ENCODE data around the gene KLF16. TPM values are rescaled to one million over a fixed set of nuclear protein-coding genes. Genes with fewer than 3 reads are reported as not detected.
A peak's percentile ranks its signal among the peaks of the same experiment; 100 is the strongest.

KLF16 gene
- total RNA-seq, 1 experiment from 2014 or later, result 26.7 TPM

DNA sequence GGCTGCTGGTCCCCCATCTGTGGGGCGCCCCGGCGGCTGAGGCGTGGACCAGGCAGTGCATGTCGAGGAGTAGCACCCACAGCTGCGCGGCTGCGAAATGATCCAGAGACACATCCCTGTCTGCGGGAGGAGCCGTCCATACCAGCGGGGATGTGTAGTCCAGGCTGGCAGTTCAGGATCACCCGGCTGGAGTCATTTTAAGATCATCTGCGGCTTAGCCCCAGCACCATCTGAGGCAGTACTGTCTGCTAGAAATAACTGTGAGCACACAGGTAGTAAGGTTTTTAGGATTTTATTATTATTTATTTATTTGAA is 44.9 kb upstream of the KLF16 start:
- intact Hi-C loops (cut with micrococcal nuclease; ENCODE audit: unreplicated experiment), result no loop called here
- H2AFZ ChIP-seq, result no peak overlapping the region
- peaks cover 28% of the 10 kb centered on the region for H4K20me1 ChIP-seq (ENCODE audit: insufficient read depth)
- peaks cover 56% of the 10 kb centered on the region for H3K79me2 ChIP-seq (ENCODE audit: low read depth)
- peak overlapping the region; percentile 92; the same call in 1 of the 2 replicates for H3K4me2 ChIP-seq
- no peaks in the 10 kb centered on the region for H3K36me3 ChIP-seq (ENCODE audit: low read depth)
- TF ChIP-seq, protein P1, sequence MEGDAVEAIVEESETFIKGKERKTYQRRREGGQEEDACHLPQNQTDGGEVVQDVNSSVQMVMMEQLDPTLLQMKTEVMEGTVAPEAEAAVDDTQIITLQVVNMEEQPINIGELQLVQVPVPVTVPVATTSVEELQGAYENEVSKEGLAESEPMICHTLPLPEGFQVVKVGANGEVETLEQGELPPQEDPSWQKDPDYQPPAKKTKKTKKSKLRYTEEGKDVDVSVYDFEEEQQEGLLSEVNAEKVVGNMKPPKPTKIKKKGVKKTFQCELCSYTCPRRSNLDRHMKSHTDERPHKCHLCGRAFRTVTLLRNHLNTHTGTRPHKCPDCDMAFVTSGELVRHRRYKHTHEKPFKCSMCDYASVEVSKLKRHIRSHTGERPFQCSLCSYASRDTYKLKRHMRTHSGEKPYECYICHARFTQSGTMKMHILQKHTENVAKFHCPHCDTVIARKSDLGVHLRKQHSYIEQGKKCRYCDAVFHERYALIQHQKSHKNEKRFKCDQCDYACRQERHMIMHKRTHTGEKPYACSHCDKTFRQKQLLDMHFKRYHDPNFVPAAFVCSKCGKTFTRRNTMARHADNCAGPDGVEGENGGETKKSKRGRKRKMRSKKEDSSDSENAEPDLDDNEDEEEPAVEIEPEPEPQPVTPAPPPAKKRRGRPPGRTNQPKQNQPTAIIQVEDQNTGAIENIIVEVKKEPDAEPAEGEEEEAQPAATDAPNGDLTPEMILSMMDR (conservative IDR thresholded peaks at IDR 0.05), result no peak
- no peak for TF ChIP-seq EZH2 (IDR thresholded peaks at IDR 0.05; ENCODE audit: low read depth)
- no peak overlapping the region for H3K4me3 ChIP-seq
- CTCF ChIA-PET, result no interaction called here
- H3K4me1 ChIP-seq (replicated peaks; ENCODE audit: insufficient read depth), result peaks cover 19% of the 10 kb centered on the region
- no peaks in the 10 kb centered on the region for H3K9me3 ChIP-seq (ENCODE audit: insufficient read depth, low read depth)
- no TSS peak for BruUV-seq (replicated peaks)
- no peaks in the 10 kb centered on the region for H3K9me2 ChIP-seq (ENCODE audit: insufficient read depth)
- peaks cover 17% of the 10 kb centered on the region; the same call in 1 of the 2 replicates for H3F3A ChIP-seq (ENCODE audit: insufficient read depth, low read depth)
- DNase-seq, result no peak
- no peaks in the 10 kb centered on the region for H3K27me3 ChIP-seq (ENCODE audit: insufficient read depth, low read depth)
- POLR2A ChIA-PET (ENCODE audit: unreplicated experiment), result no interaction called here
- no peak overlapping the region for H3K27ac ChIP-seq

DNA sequence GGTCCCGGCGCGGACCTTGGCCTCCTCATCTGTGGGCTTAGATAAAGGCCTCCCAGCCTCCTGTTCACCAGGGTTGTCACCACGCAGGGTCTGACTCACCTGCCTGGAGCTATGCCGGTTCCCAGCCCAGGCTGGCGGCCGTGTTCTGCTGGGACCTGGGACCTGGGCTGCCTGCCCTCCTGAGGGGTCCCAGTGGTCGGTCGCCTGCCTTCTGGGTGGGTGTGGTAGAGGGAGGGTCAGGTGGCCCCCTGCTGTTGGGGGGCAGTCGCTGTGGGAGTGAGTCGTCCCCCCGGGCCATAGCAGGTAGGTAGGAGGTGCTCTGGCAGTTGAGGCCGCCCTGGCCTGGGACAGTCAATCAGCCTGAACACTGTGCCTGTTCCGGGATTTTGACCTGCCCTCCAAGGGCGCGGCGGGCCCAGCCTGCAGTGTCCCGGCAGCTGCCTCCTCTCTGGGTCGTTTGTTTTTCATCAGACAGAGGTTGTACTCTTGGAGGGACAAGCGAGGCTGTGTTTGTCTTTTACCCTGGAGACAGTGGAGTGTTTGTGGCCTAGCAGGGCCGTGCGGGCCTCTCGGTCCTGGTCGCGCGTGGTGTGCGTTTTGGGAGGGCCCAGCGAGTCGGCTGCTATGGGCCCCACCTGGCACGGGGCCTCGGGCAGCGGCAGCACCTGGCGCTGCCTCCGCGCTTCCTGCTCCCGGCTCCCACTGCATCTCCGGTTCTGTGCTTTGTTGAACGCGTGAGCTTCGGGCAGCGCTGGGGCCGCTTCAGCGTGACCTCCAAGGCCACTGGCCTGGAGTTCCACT is 44.4 kb upstream of the KLF16 start:
- ChIA-PET POLR2A (ENCODE audit: unreplicated experiment) (no interaction called here), CTCF (no interaction called here)
- Histone ChIP-seq H3K9me3 (ENCODE audit: insufficient read depth, low read depth) (no peaks in the 10 kb centered on the region), H3K27me3 (ENCODE audit: insufficient read depth, low read depth) (no peaks in the 10 kb centered on the region), H4K20me1 (ENCODE audit: insufficient read depth) (peaks cover 26% of the 10 kb centered on the region; the same call in 1 of the 2 replicates), H3K4me3 (no peak overlapping the region; the same call in 1 of the 2 replicates), H3F3A (ENCODE audit: insufficient read depth, low read depth) (peaks cover 17% of the 10 kb centered on the region; the same call in 1 of the 2 replicates), H3K79me2 (ENCODE audit: low read depth) (peaks cover 56% of the 10 kb centered on the region), H3K9me2 (ENCODE audit: insufficient read depth) (no peaks in the 10 kb centered on the region), H3K27ac (no peak overlapping the region), H3K36me3 (ENCODE audit: low read depth) (no peaks in the 10 kb centered on the region), H3K4me1 (replicated peaks; ENCODE audit: insufficient read depth) (peaks cover 19% of the 10 kb centered on the region), H3K4me2 (peak overlapping the region; percentile 92), H2AFZ (no peak overlapping the region)
- intact Hi-C loops (cut with micrococcal nuclease; ENCODE audit: unreplicated experiment), result no loop called here
- BruUV-seq (replicated peaks), result no TSS peak
- no peak for TF ChIP-seq EZH2 (IDR thresholded peaks at IDR 0.05; ENCODE audit: low read depth)
- TF ChIP-seq, protein P1 (conservative IDR thresholded peaks at IDR 0.05), result no peak
- DNase-seq, result peak; percentile 57 to 59

DNA sequence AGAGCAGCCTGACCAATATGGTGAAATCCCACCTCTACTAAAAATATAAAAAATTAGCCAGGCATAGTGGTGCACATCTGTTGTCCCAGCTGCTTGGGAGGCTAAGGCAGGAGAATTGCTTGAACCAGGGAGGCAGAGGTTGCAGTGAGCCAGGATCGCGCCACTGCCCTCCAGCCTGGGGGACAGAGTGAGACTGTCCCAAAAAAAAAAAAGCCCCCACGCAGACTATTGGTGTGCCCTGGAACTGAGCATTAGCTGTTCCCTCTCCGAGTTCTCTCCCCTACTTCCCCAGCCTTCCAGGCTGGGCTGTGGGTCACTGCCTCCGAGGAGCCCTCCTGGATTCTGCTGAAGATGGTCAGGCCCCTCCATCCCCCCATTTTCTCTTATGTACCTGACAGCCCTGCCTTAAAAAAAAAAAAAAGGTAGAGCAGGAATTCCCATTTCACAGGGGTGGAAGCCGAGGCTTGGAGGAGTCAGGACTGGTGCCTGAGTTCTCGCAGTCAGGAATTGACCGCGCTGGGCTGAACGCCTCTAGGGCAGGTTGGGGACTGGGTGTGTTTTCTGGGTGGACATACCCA is 43.7 kb upstream of the KLF16 start:
- peak overlapping the region; percentile 92 for H3K4me2 ChIP-seq
- H3K79me2 ChIP-seq (ENCODE audit: low read depth), result peaks cover 56% of the 10 kb centered on the region
- H3K27me3 ChIP-seq (ENCODE audit: insufficient read depth, low read depth), result no peaks in the 10 kb centered on the region
- H3K4me3 ChIP-seq, result no peak overlapping the region; the same call in 1 of the 2 replicates
- no peak overlapping the region for H2AFZ ChIP-seq
- H3K4me1 ChIP-seq (replicated peaks; ENCODE audit: insufficient read depth), result peaks cover 19% of the 10 kb centered on the region
- H3K9me2 ChIP-seq (ENCODE audit: insufficient read depth), result no peaks in the 10 kb centered on the region
- BruUV-seq (replicated peaks), result no TSS peak
- POLR2A ChIA-PET (ENCODE audit: unreplicated experiment), result no interaction called here
- intact Hi-C loops (cut with micrococcal nuclease; ENCODE audit: unreplicated experiment), result no loop called here
- TF ChIP-seq, protein P1 (conservative IDR thresholded peaks at IDR 0.05), result no peak
- no peak for TF ChIP-seq EZH2 (IDR thresholded peaks at IDR 0.05; ENCODE audit: low read depth)
- peaks cover 17% of the 10 kb centered on the region; the same call in 1 of the 2 replicates for H3F3A ChIP-seq (ENCODE audit: insufficient read depth, low read depth)
- H4K20me1 ChIP-seq (ENCODE audit: insufficient read depth), result peaks cover 26% of the 10 kb centered on the region; the same call in 1 of the 2 replicates
- CTCF ChIA-PET, result no interaction called here
- DNase-seq, result no peak
- no peaks in the 10 kb centered on the region for H3K36me3 ChIP-seq (ENCODE audit: low read depth)
- no peaks in the 10 kb centered on the region for H3K9me3 ChIP-seq (ENCODE audit: insufficient read depth, low read depth)
- H3K27ac ChIP-seq, result no peak overlapping the region

All from PC-9 (cell line).